H9 (cell line): ENCODE results near the gene IL9R. TPM values are rescaled to one million over a fixed set of nuclear protein-coding genes. Genes with fewer than 3 reads are reported as not detected.
"Not testable (repeated sequence)": the region's sequence is repeated elsewhere in the genome, so short reads cannot be mapped to it uniquely, and the experiment has no call there.

ENCODE experiments used
- DNase-seq: peaks from one replicate; pipeline ENCODE4 v3.0.0-alpha.2; 2017
- H2AFZ ChIP-seq: one replicate; pipeline ENCODE4 v1.6.1; 2013; ENCODE audit warnings: mild to moderate bottlenecking, low read length, control low read depth, moderate library complexity
- H2AK5ac ChIP-seq: 2 replicates; pipeline ENCODE4 v1.6.1; 2013; ENCODE audit warnings: low read length, control low read depth, mixed read lengths; ENCODE audit not compliant: insufficient read length
- H2BK120ac ChIP-seq: one replicate; pipeline ENCODE4 v1.6.1; 2013; ENCODE audit warnings: low read depth, mild to moderate bottlenecking, low read length, control low read depth, inconsistent platforms; ENCODE audit not compliant: poor library complexity, severe bottlenecking
- H2BK12ac ChIP-seq: 2 replicates; pipeline ENCODE4 v1.6.1; 2013; ENCODE audit warnings: low read length, control low read depth, mixed read lengths, low read depth; ENCODE audit not compliant: insufficient read length
- H2BK15ac ChIP-seq: 2 replicates; pipeline ENCODE4 v1.6.1; 2013; ENCODE audit warnings: low read depth, low read length, control low read depth
- H2BK20ac ChIP-seq: one replicate; pipeline ENCODE4 v1.6.1; 2013; ENCODE audit warnings: low read depth, mild to moderate bottlenecking, low read length, control low read depth, inconsistent platforms; ENCODE audit not compliant: poor library complexity, severe bottlenecking
- H2BK5ac ChIP-seq: 2 replicates; pipeline ENCODE4 v1.6.1; 2013; ENCODE audit warnings: low read length, control low read depth, mixed read lengths; ENCODE audit not compliant: insufficient read length
- H3K14ac ChIP-seq: 2 replicates; pipeline ENCODE4 v1.6.1; 2013; ENCODE audit warnings: low read length, control low read depth; ENCODE audit not compliant: insufficient read depth
- H3K18ac ChIP-seq: 2 replicates; pipeline ENCODE4 v1.6.1; 2013; ENCODE audit warnings: low read depth, mild to moderate bottlenecking, mixed read lengths, low read length, control low read depth; ENCODE audit not compliant: insufficient read length
- H3K23ac ChIP-seq: 2 replicates; pipeline ENCODE4 v1.6.1; 2013; ENCODE audit warnings: low read length, control low read depth, mixed read lengths, low read depth; ENCODE audit not compliant: insufficient read length
- H3K23me2 ChIP-seq: 2 replicates; pipeline ENCODE4 v1.6.1; 2013; ENCODE audit warnings: low read depth, mild to moderate bottlenecking, mixed read lengths, low read length, control low read depth; ENCODE audit not compliant: insufficient read length, poor library complexity, severe bottlenecking
- H3K27ac ChIP-seq: 2 replicates; pipeline ENCODE4 v1.5.1; 2013; ENCODE audit warnings: low read length, control low read depth, mixed read lengths, low read depth; ENCODE audit not compliant: insufficient read length
- H3K27me3 ChIP-seq: 2 replicates; pipeline ENCODE4 v1.6.1; 2013; ENCODE audit warnings: low read length, control low read depth, inconsistent platforms; ENCODE audit not compliant: insufficient read depth
- H3K4ac ChIP-seq: 2 replicates; pipeline ENCODE4 v1.6.1; 2013; ENCODE audit warnings: low read depth, mild to moderate bottlenecking, control low read depth, inconsistent platforms, low read length, moderate library complexity
- H3K4me1 ChIP-seq: 2 replicates; pipeline ENCODE4 v1.6.1; 2013; ENCODE audit warnings: low read length, control low read depth, inconsistent platforms; ENCODE audit not compliant: insufficient read depth
- H3K4me2 ChIP-seq: 2 replicates; pipeline ENCODE4 v1.6.1; 2013; ENCODE audit warnings: low read length, control low read depth, mixed read lengths; ENCODE audit not compliant: insufficient read length, insufficient read depth
- H3K56ac ChIP-seq: 2 replicates; pipeline ENCODE4 v1.6.1; 2013; ENCODE audit warnings: low read depth, mild to moderate bottlenecking, mixed read lengths, low read length, control low read depth; ENCODE audit not compliant: insufficient read length
- H3K79me1 ChIP-seq: 2 replicates; pipeline ENCODE4 v1.6.1; 2013; ENCODE audit warnings: low read depth, mild to moderate bottlenecking, moderate library complexity, low read length, control low read depth, inconsistent platforms; ENCODE audit not compliant: insufficient read depth, poor library complexity, severe bottlenecking
- H3K79me2 ChIP-seq: 2 replicates; pipeline ENCODE4 v1.6.1; 2013; ENCODE audit warnings: low read length, control low read depth, inconsistent platforms; ENCODE audit not compliant: insufficient read depth
- H3K9ac ChIP-seq: 2 replicates; pipeline ENCODE4 v1.6.1; 2013; ENCODE audit warnings: low read length, control low read depth, mixed read lengths; ENCODE audit not compliant: insufficient read length; ENCODE audit errors: extremely low read depth
- H3K9me3 ChIP-seq: one replicate; pipeline ENCODE4 v1.6.1; 2013; ENCODE audit warnings: low read depth, low read length, inconsistent platforms; ENCODE audit not compliant: control insufficient read depth
- H3T11ph ChIP-seq: one replicate; pipeline ENCODE4 v1.6.1; 2013; ENCODE audit warnings: mild to moderate bottlenecking, low read length, control low read depth, inconsistent platforms
- H4K20me1 ChIP-seq: one replicate; pipeline ENCODE4 v1.6.1; 2013; ENCODE audit not compliant: control insufficient read depth, insufficient read length, insufficient read depth
- H4K5ac ChIP-seq: 2 replicates; pipeline ENCODE4 v1.6.1; 2013; ENCODE audit warnings: low read depth, mild to moderate bottlenecking, mixed read lengths, low read length, control low read depth; ENCODE audit not compliant: insufficient read length
- H4K8ac ChIP-seq: replicated peaks from 2 replicates; pipeline ENCODE4 v1.6.1; 2013; ENCODE audit warnings: low read length, control low read depth, mixed read lengths, low read depth; ENCODE audit not compliant: insufficient read length
- H4K91ac ChIP-seq: 2 replicates; pipeline ENCODE4 v1.6.1; 2013; ENCODE audit warnings: low read depth, mild to moderate bottlenecking, moderate library complexity, mixed read lengths, low read length, control low read depth; ENCODE audit not compliant: insufficient read length
- H3K27ac Mint-ChIP-seq, 3 experiments: 2 replicates in 2 of 3; 3 replicates in 1 of 3; pipeline ENCODE4 v1.8.0; 2020 to 2021; ENCODE audit warnings: mixed read lengths in 3 of 3, mild to moderate bottlenecking in 1 of 3, moderate library complexity in 1 of 3
- H3K27me3 Mint-ChIP-seq: 2 replicates; pipeline ENCODE4 v1.8.0; 2021; ENCODE audit warnings: low read depth, mild to moderate bottlenecking, moderate library complexity, mixed read lengths
- H3K36me3 Mint-ChIP-seq, 3 experiments: 2 replicates in 2 of 3; 3 replicates in 1 of 3; pipeline ENCODE4 v1.8.0; 2020 to 2021; ENCODE audit warnings: low read depth in 3 of 3, mixed read lengths in 3 of 3; ENCODE audit not compliant: insufficient read depth in 1 of 3
- H3K4me1 Mint-ChIP-seq, 2 experiments: 2 replicates each; pipeline ENCODE4 v1.8.0; 2020; ENCODE audit warnings: mixed read lengths in 2 of 2
- H3K4me3 Mint-ChIP-seq, 2 experiments: 2 replicates in 1 of 2; 3 replicates in 1 of 2; pipeline ENCODE4 v1.8.0; 2020 to 2021; ENCODE audit warnings: mild to moderate bottlenecking in 2 of 2, mixed read lengths in 2 of 2, moderate library complexity in 1 of 2
- H3K9me3 Mint-ChIP-seq, 2 experiments: 2 replicates in 1 of 2; 3 replicates in 1 of 2; pipeline ENCODE4 v1.8.0; 2020; ENCODE audit warnings: mild to moderate bottlenecking in 2 of 2, mixed read lengths in 2 of 2, moderate library complexity in 1 of 2
- WGBS: extraction: QIAGEN DNeasy Blood & Tissue Kit; methylation state at CpG from one replicate; pipeline ENCODE4 v1.1.7; 2013; ENCODE audit warnings: missing lambda C conversion rate, low lambda C conversion rate, mixed read lengths; ENCODE audit not compliant: insufficient read length; ENCODE audit errors: extremely low coverage; 5-methylcytosine and 5-hydroxymethylcytosine counted together
- total RNA-seq: library from RNA; stranded (reverse); gene quantifications from 2 replicates; pipeline ENCODE4 v1.2.1, GENCODE V29; 2021

Gene IL9R
- total RNA-seq, 1 experiment from 2014 or later, result 0.72 TPM

- no CpG with 5 or more reads among the region's 5 CpGs for WGBS
- not testable (repeated sequence) for H3K27me3 Mint-ChIP-seq, H2BK120ac ChIP-seq, H4K91ac ChIP-seq, H2BK5ac ChIP-seq, H3K4me2 ChIP-seq, H3T11ph ChIP-seq, H2BK20ac ChIP-seq, H3K23me2 ChIP-seq, H3K9ac ChIP-seq, H3K79me2 ChIP-seq, H3K4ac ChIP-seq, H3K9me3 Mint-ChIP-seq, H3K79me1 ChIP-seq, H3K4me1 Mint-ChIP-seq, H2AK5ac ChIP-seq, DNase-seq, H4K8ac ChIP-seq, H3K27me3 ChIP-seq, H3K9me3 ChIP-seq, H3K23ac ChIP-seq, H3K4me3 Mint-ChIP-seq, H3K27ac Mint-ChIP-seq, H3K18ac ChIP-seq, H3K27ac ChIP-seq, H2AFZ ChIP-seq, H3K4me1 ChIP-seq, H3K36me3 Mint-ChIP-seq, H3K14ac ChIP-seq, H4K5ac ChIP-seq, H4K20me1 ChIP-seq, H2BK12ac ChIP-seq, H2BK15ac ChIP-seq, H3K56ac ChIP-seq
Measured at GRCh38 chrX:156013286-156013953, 15.9 kb downstream of the IL9R start.

- not testable (repeated sequence) for H4K5ac ChIP-seq, H2BK15ac ChIP-seq, H2BK20ac ChIP-seq, H3T11ph ChIP-seq, H3K9me3 Mint-ChIP-seq, H3K4me1 Mint-ChIP-seq, H3K23me2 ChIP-seq, H3K27ac ChIP-seq, H3K79me1 ChIP-seq, H3K4me2 ChIP-seq, H4K20me1 ChIP-seq, H3K4me1 ChIP-seq, H2BK5ac ChIP-seq, H4K91ac ChIP-seq, H2BK120ac ChIP-seq, DNase-seq, H3K9ac ChIP-seq, H3K27me3 ChIP-seq, H3K27me3 Mint-ChIP-seq, H3K4ac ChIP-seq, H3K9me3 ChIP-seq, H3K14ac ChIP-seq, H3K18ac ChIP-seq, H3K56ac ChIP-seq, H2BK12ac ChIP-seq, H4K8ac ChIP-seq, H3K27ac Mint-ChIP-seq, H3K79me2 ChIP-seq, H2AK5ac ChIP-seq, H3K23ac ChIP-seq, H2AFZ ChIP-seq, H3K4me3 Mint-ChIP-seq, H3K36me3 Mint-ChIP-seq
- WGBS, result no CpG with 5 or more reads among the region's 5 CpGs
Measured at GRCh38 chrX:156019846-156020245, 22.4 kb downstream of the IL9R start.
